Measurements from ENCODE around the gene EFNB3. TPM values are rescaled to one million over a fixed set of nuclear protein-coding genes. Genes with fewer than 3 reads are reported as not detected.

Gene EFNB3
- total and polyA plus RNA-seq, 2 of the 8 experiments (the other 6 are each of a cell fraction or from before 2014, with no cell fraction given): 15.0 to 27.3 TPM

DNA sequence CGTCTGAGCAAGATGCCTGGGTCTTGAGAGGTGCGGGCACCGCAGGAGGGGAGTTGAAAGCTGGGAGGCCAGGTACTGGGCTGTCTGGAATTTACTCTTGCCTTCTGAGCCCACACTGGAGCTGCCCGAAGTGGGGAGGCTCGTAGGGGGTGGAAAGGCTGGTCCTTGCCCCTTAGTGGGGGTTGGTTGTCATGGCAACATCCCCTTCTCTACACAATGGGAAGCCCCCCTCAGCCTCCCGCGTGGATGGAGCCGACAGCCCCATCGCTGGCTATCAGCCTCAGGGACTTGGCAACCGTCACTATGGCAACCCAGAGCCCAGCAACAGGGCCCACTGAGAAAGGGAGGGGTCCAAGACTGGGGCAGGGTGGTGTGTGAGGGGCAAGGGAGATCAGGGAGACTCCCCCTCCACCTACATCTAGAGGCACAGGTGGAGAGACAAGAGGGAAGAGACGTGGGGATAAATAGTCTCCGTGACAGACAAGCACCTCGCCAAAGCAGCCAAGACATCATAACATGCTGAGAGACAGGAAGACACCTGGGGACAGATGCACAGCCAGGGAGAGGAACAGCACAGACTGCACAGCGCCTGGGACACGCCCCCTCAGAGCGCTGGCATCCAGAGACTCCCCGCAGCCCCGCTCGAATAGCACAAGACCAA, 7.2 kb downstream of the EFNB3 start:
- no peak overlapping the region for H3K23ac ChIP-seq (ENCODE audit: insufficient read length)
- H4K5ac ChIP-seq (ENCODE audit: insufficient read length, low read depth, low read length): no peak overlapping the region
- DNase-seq (ENCODE audit: low read depth in 1 of 2, low spot score in 2 of 2) (peak in 1 of 2 experiments; percentile 62), FAIRE-seq (no peak)
- H3K36me3 ChIP-seq (ENCODE audit: control insufficient read depth in 2 of 4, insufficient read depth in 4 of 4, low read length in 3 of 4): no peaks in the 10 kb centered on the region
- peaks cover 0 to 7% (median 0%) of the 10 kb centered on the region in 4 experiments; a peak in 1 of 7 replicates for H3K27me3 ChIP-seq (replicated peaks in 1 of 4; ENCODE audit: control insufficient read depth in 3 of 4, extremely low read depth in 1 of 4, insufficient read depth in 3 of 4, low read length in 3 of 4)
- no peaks in the 10 kb centered on the region for H4K20me1 ChIP-seq (replicated peaks in 1 of 2; ENCODE audit: control insufficient read depth in 1 of 2, insufficient read depth in 2 of 2, low read length in 2 of 2)
- H3K79me2 ChIP-seq (ENCODE audit: control insufficient read depth in 1 of 2, insufficient read depth in 2 of 2, low read length in 2 of 2): no peaks in the 10 kb centered on the region
- H3K4me3 ChIP-seq (ENCODE audit: extremely low read depth in 1 of 4, insufficient read depth in 2 of 4, low read depth in 3 of 4, low read length in 4 of 4): 0 out of 8 replicates have a peak overlapping the region, but pooled peaks of 1 of the 4 experiments have one; percentile 1
- no peak overlapping the region for H3K27ac ChIP-seq (ENCODE audit: low read depth, low read length)
- peaks cover 6 to 23% (median 14%) of the 10 kb centered on the region in 4 experiments for H3K4me1 ChIP-seq (replicated peaks in 1 of 4; ENCODE audit: control insufficient read depth in 3 of 4, insufficient read depth in 4 of 4, low read length in 3 of 4)
- H3K9me3 ChIP-seq (ENCODE audit: insufficient read depth in 2 of 2, low read depth in 1 of 2, low read length in 1 of 2): no peaks in the 10 kb centered on the region
- H3K56ac ChIP-seq (replicated peaks; ENCODE audit: insufficient read length, low read depth, low read length): no peak overlapping the region
- no peak overlapping the region for H2AFZ ChIP-seq (ENCODE audit: low read length)
- no peak overlapping the region for H4K91ac ChIP-seq (replicated peaks; ENCODE audit: insufficient read length, low read length)
- no peak overlapping the region for H2BK12ac ChIP-seq (ENCODE audit: low read depth, low read length)
- CTCF ChIA-PET (ENCODE audit: partially characterized antibody): interaction anchor here (0.7 to 10.1 kb wide), 11 partner anchors 10 to 139 kb away, joined by 3 to 86 read pairs (median 4); partner anchors contain the start of genes SAT2, SHBG, TP53 and WRAP53
- no peaks in the 10 kb centered on the region for H3K79me1 ChIP-seq (ENCODE audit: low read depth, low read length)
- POLR2A ChIA-PET (ENCODE audit: partially characterized antibody): interaction anchor here (1.0 to 8.8 kb wide), 4 partner anchors 9 to 125 kb away, joined by 3 to 88 read pairs (median 5); partner anchors contain the start of genes TP53 and WRAP53
- peak overlapping the region; percentile 37 to 50 for H3K4me2 ChIP-seq (ENCODE audit: insufficient read depth in 1 of 2, low read depth in 2 of 2, low read length in 2 of 2)
- no peak overlapping the region; the same call in 1 of the 2 replicates for H2BK20ac ChIP-seq (ENCODE audit: low read length)
- H2BK120ac ChIP-seq (replicated peaks; ENCODE audit: low read depth, low read length): no peak overlapping the region
- H4K8ac ChIP-seq (ENCODE audit: extremely low read depth, insufficient read depth, low read length): no peak overlapping the region
- no peak overlapping the region for H3K4ac ChIP-seq (replicated peaks; ENCODE audit: insufficient read length, low read depth, low read length)
- H2BK5ac ChIP-seq (ENCODE audit: low read depth, low read length): no peak overlapping the region
- 26% methylated on average over 16 of the region's 19 CpGs; no CpG with 5 or more reads in 1 of the 2 experiments for WGBS, 2 experiments (ENCODE audit: extremely low coverage in 1 of 2, insufficient coverage in 1 of 2, insufficient read length in 1 of 2, insufficient replicate concordance in 2 of 2, low coverage in 1 of 2, low lambda C conversion rate in 2 of 2, missing lambda C conversion rate in 1 of 2)
- H2BK15ac ChIP-seq (ENCODE audit: low read length): no peak overlapping the region
- H3K23me2 ChIP-seq (ENCODE audit: low read depth, low read length): peaks cover 5% of the 10 kb centered on the region; the same call in 1 of the 2 replicates
- H3K14ac ChIP-seq (ENCODE audit: insufficient read length): no peak overlapping the region
- H3K9ac ChIP-seq (replicated peaks in 1 of 4; ENCODE audit: extremely low read depth in 1 of 4, low read depth in 3 of 4, low read length in 3 of 4): no peak overlapping the region
- no peak overlapping the region for H3K18ac ChIP-seq (ENCODE audit: extremely low read depth, low read length)
- H2AK5ac ChIP-seq (ENCODE audit: low read depth, low read length): no peak overlapping the region
- TF ChIP-seq CTBP2 (IDR thresholded peaks at IDR 0.05; ENCODE audit: borderline replicate concordance, insufficient read depth, insufficient read length, low read length) (no peak), FOSL1 (IDR thresholded peaks at IDR 0.05; ENCODE audit: insufficient read depth, low read depth, low read length) (no peak), RAD21 (IDR thresholded peaks at IDR 0.05 in 1 of 2, conservative IDR thresholded peaks at IDR 0.05 in 1 of 2; ENCODE audit: low read depth in 2 of 2, low read length in 2 of 2) (no peak), TBP (IDR thresholded peaks at IDR 0.05; ENCODE audit: low read depth, low read length) (no peak), HDAC6 (IDR thresholded peaks at IDR 0.05; ENCODE audit: low read depth, low read length) (no peak), RXRA (IDR thresholded peaks at IDR 0.05; ENCODE audit: insufficient read depth, low read depth, low read length) (no peak), SIX5 (IDR thresholded peaks at IDR 0.05; ENCODE audit: low read depth, low read length) (no peak), SUZ12 (IDR thresholded peaks at IDR 0.05; ENCODE audit: low read length) (no peak), EZH2 (IDR thresholded peaks at IDR 0.05; ENCODE audit: low read depth, low read length, severe bottlenecking) (no peak), EGR1 (IDR thresholded peaks at IDR 0.05; ENCODE audit: borderline replicate concordance, low read depth, low read length) (no peak), PHF8 (conservative IDR thresholded peaks at IDR 0.05; ENCODE audit: low read depth, low read length) (no peak), YY1 (IDR thresholded peaks at IDR 0.05; ENCODE audit: low read depth, low read length) (no peak)

Measured in H1 (cell line).